ENCODE measurements around the gene ZNF444. TPM values are rescaled to one million over a fixed set of nuclear protein-coding genes. Genes with fewer than 3 reads are reported as not detected.

Gene ZNF444
- total RNA-seq, 4 donors from 2014 or later: 10.6 to 22.1 (median 15.6) TPM

GRCh38 chr19:56132316-56132822, 8.7 kb upstream of the ZNF444 start:
- H3K4me1 ChIP-seq: peaks cover 0 to 37% (median 2%) of the 10 kb centered on the region in 3 donors
- no peaks in the 10 kb centered on the region for H3K27me3 ChIP-seq
- TF ChIP-seq POLR2A (IDR thresholded peaks at IDR 0.05) (no peak), CTCF (IDR thresholded peaks at IDR 0.05) (no peak)
- WGBS, 2 donors: 38 to 50% methylated on average over 11 to 14 of the region's 14 CpGs
- no peak for DNase-seq
- H3K4me3 ChIP-seq: peak overlapping the region in 1 of 4 donors; percentile 30
- no peaks in the 10 kb centered on the region for H3K9me3 ChIP-seq
- intact Hi-C loops (cut with DNase I): no loop called here
- H3K36me3 ChIP-seq: no peaks in the 10 kb centered on the region
- peak overlapping the region in 3 of 4 donors; percentile 32 to 76 (median 70) for H3K27ac ChIP-seq

- 44 to 64% methylated on average over 13 to 14 of the region's 14 CpGs for WGBS, 2 donors
Observed at GRCh38 chr19:56133858-56134653, 7.0 kb upstream of the ZNF444 start.

GRCh38 chr19:56134654-56134921, 6.5 kb upstream of the ZNF444 start:
- Histone ChIP-seq H3K9me3 (no peaks in the 10 kb centered on the region), H3K4me1 (peaks cover 5 to 55% (median 15%) of the 10 kb centered on the region in 3 donors), H3K36me3 (no peaks in the 10 kb centered on the region), H3K27ac (no peak overlapping the region), H3K27me3 (no peaks in the 10 kb centered on the region), H3K4me3 (no peak overlapping the region)
- intact Hi-C loops (cut with DNase I): no loop called here
- DNase-seq: no peak
- no peak for TF ChIP-seq CTCF (IDR thresholded peaks at IDR 0.05)
- TF ChIP-seq POLR2A (IDR thresholded peaks at IDR 0.05): no peak
- WGBS, 2 donors: 62 to 69% methylated on average over 5 of the region's 5 CpGs

More at GRCh38 chr19:56133858-56134653, 7.0 kb upstream of the ZNF444 start:
- Histone ChIP-seq H3K9me3 (no peaks in the 10 kb centered on the region), H3K27ac (no peak overlapping the region), H3K4me1 (peaks cover 5 to 53% (median 15%) of the 10 kb centered on the region in 3 donors), H3K27me3 (no peaks in the 10 kb centered on the region), H3K36me3 (no peaks in the 10 kb centered on the region), H3K4me3 (no peak overlapping the region)
- TF ChIP-seq CTCF (IDR thresholded peaks at IDR 0.05) (no peak), POLR2A (IDR thresholded peaks at IDR 0.05) (no peak)
- no peak for DNase-seq
- intact Hi-C loops (cut with DNase I): no loop called here

GRCh38 chr19:56136362-56136761, 4.7 kb upstream of the ZNF444 start:
- no peak overlapping the region for H3K27ac ChIP-seq
- 80 to 84% methylated on average over 10 of the region's 10 CpGs for WGBS, 2 donors
- no peak for DNase-seq
- intact Hi-C loops (cut with DNase I): no loop called here
- no peaks in the 10 kb centered on the region for H3K27me3 ChIP-seq
- TF ChIP-seq CTCF (IDR thresholded peaks at IDR 0.05) (no peak), POLR2A (IDR thresholded peaks at IDR 0.05) (no peak)
- H3K4me1 ChIP-seq: peaks cover 11 to 64% (median 19%) of the 10 kb centered on the region in 3 donors
- H3K4me3 ChIP-seq: no peak overlapping the region
- no peaks in the 10 kb centered on the region for H3K9me3 ChIP-seq
- no peaks in the 10 kb centered on the region for H3K36me3 ChIP-seq

- H3K4me1 ChIP-seq: peaks cover 16 to 65% (median 26%) of the 10 kb centered on the region in 3 donors
- intact Hi-C loops (cut with DNase I): no loop called here
Observed at GRCh38 chr19:56137405-56137804, 3.7 kb upstream of the ZNF444 start.

More at GRCh38 chr19:56137405-56137804, 3.7 kb upstream of the ZNF444 start:
- TF ChIP-seq POLR2A (IDR thresholded peaks at IDR 0.05) (no peak), CTCF (IDR thresholded peaks at IDR 0.05) (no peak)
- no peak for DNase-seq
- Histone ChIP-seq H3K4me3 (no peak overlapping the region), H3K27me3 (no peaks in the 10 kb centered on the region), H3K9me3 (no peaks in the 10 kb centered on the region), H3K27ac (peak overlapping the region; percentile 9 to 73 (median 62)), H3K36me3 (no peaks in the 10 kb centered on the region)
- WGBS, 2 donors: 33 to 61% methylated on average over 5 to 6 of the region's 6 CpGs

All from esophagus squamous epithelium (tissue), 5 donors.